Upper lobe of left lung (tissue), 6 donors: Measurements from ENCODE around the gene POMGNT1. TPM values are rescaled to one million over a fixed set of nuclear protein-coding genes. Genes with fewer than 3 reads are reported as not detected.

Experiments used
- ATAC-seq, 2 donors: fragments of 200-7000 bp; cut with Tn5 transposase; one replicate each; pipeline ENCODE4 v1.9.1; 2022; ENCODE audit warnings: mild to moderate bottlenecking in 2 of 2, moderate library complexity in 2 of 2; ENCODE audit not compliant: low FRiP score in 2 of 2
- DNase-seq, 2 donors: peaks; one replicate each; pipeline ENCODE4 v3.0.0-alpha.2; 2019 to 2020
- H3K27ac ChIP-seq, 4 donors: fragments of 200-600 bp; sonication (generic); one replicate each; pipeline ENCODE4 v1.5.1; 2016 to 2019
- H3K27me3 ChIP-seq, 4 donors: fragments of 200-600 bp; sonication (generic); one replicate each; pipeline ENCODE4 v1.5.1; 2017 to 2019
- H3K36me3 ChIP-seq, 4 donors: fragments of 200-600 bp; sonication (generic); one replicate each; pipeline ENCODE4 v1.5.1; 2016 to 2019
- H3K4me1 ChIP-seq, 4 donors: fragments of 200-600 bp; sonication (generic); one replicate each; pipeline ENCODE4 v1.5.1; 2018 to 2019
- H3K4me3 ChIP-seq, 4 donors: fragments of 200-600 bp; sonication (generic); one replicate each; pipeline ENCODE4 v1.5.1; 2017 to 2019; ENCODE audit warnings: mild to moderate bottlenecking in 2 of 4, moderate library complexity in 1 of 4
- H3K9me3 ChIP-seq, 4 donors: fragments of 200-600 bp; sonication (generic); one replicate each; pipeline ENCODE4 v1.5.1; 2018 to 2019
- CTCF ChIP-seq, 6 experiments: fragments of 450-650 bp in 4 of 6; fragments of 200-600 bp in 2 of 6; sonication (generic) in 2 of 6; IDR thresholded peaks; one replicate each; pipeline ENCODE4 v1.5.1; 2016 to 2019; ENCODE audit warnings: antibody characterized with exemption in 6 of 6
- EP300 ChIP-seq, 4 donors: sonication (generic); formaldehyde crosslinking; IDR thresholded peaks; one replicate each; pipeline ENCODE4 v1.5.1; 2017; ENCODE audit warnings: antibody characterized with exemption in 4 of 4, control low read depth in 2 of 4
- POLR2A ChIP-seq, 4 donors: fragments of 450-650 bp; IDR thresholded peaks; one replicate each; pipeline ENCODE4 v1.5.1; 2016 to 2017; ENCODE audit warnings: antibody characterized with exemption in 4 of 4, mild to moderate bottlenecking in 2 of 4
- POLR2AphosphoS5 ChIP-seq, 2 donors: sonication (generic); formaldehyde crosslinking; IDR thresholded peaks; one replicate each; pipeline ENCODE4 v1.5.1; 2017; ENCODE audit warnings: antibody characterized with exemption in 2 of 2
- WGBS, 2 donors: methylation state at CpG; one replicate each; pipeline ENCODE4 v1.1.5; 2017 to 2018; 5-methylcytosine and 5-hydroxymethylcytosine counted together
- small RNA-seq, 4 donors: library from RNA; depleted of rRNA; stranded (forward); fragments of <200 nt; gene quantifications; one replicate each; pipeline ENCODE3, GENCODE V24; 2016
- total RNA-seq, 6 donors: library from RNA; depleted of rRNA in 4 of 6; stranded (reverse); fragments of >200 nt in 4 of 6; gene quantifications; one replicate each; pipeline versions ENCODE4 v1.1.0 to v1.2.1, GENCODE V29; 2016 to 2021
- donor health status: DM: no; HTN: no; CAD: no; lungs with moderate emphysema.
- donor health status: DM: no; HTN: yes; CAD: no; lungs with severe emphysema.

The POMGNT1 gene
- total RNA-seq, 6 donors from 2014 or later = 37.7 to 66.7 (median 47.5) TPM

DNA sequence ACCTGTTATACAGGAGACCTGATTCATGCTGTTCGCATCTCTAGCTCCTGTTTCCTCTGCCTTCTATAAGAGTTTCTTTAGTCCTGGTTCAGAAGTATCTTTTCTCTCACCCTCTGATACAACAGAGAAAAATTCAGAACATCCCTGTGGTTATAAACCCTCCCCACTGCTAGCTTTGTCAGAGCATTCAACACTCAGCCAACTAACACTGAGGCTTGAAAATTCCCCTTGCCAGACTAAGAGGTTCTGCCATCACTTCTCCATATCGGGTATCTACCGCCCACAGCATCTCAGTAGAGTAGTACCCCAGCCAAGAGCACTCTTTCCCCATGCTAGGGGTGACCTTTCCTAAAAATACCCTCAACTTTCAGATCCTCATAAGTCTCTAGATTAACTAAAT, 46.2 kb downstream of the POMGNT1 start:
- Histone ChIP-seq H3K36me3 (no peaks in the 10 kb centered on the region), H3K4me3 (no peak overlapping the region), H3K27me3 (no peaks in the 10 kb centered on the region), H3K4me1 (no peaks in the 10 kb centered on the region), H3K27ac (no peak overlapping the region), H3K9me3 (no peaks in the 10 kb centered on the region)
- 88 to 92% methylated on average over 3 of the region's 3 CpGs for WGBS, 2 donors
- DNase-seq (no peak), ATAC-seq (no peak)
- TF ChIP-seq EP300 (IDR thresholded peaks at IDR 0.05) = no peak
- no peak for TF ChIP-seq CTCF (IDR thresholded peaks at IDR 0.05)
- TF ChIP-seq POLR2A (IDR thresholded peaks at IDR 0.05) = no peak
- no peak for TF ChIP-seq POLR2AphosphoS5 (IDR thresholded peaks at IDR 0.05)

DNA sequence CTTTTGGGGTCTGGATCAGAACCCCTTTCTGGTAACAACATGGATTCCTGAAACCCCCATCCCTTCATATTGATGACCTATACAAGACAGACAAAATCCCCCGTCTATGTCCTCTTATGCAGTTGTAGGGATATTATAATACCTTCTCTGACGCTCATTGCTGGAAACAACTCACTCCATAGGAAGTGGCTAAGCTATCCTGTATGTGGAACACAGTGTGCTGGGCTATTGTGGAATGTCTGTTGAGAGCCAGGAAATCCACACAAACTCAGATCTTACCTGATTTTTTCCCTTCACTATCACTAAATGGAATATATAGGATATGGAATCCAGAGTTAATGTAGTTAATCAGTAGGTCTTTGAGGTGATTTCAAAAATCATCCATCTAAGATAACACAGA, 48.1 kb downstream of the POMGNT1 start:
- H3K4me1 ChIP-seq = no peaks in the 10 kb centered on the region
- peak overlapping the region in 2 of 4 donors; percentile 52 to 59 for H3K27ac ChIP-seq
- 72 to 75% methylated on average over 2 of the region's 2 CpGs for WGBS, 2 donors
- H3K9me3 ChIP-seq = no peaks in the 10 kb centered on the region
- no peak overlapping the region for H3K4me3 ChIP-seq
- ATAC-seq (no peak), DNase-seq (no peak)
- H3K27me3 ChIP-seq = no peaks in the 10 kb centered on the region
- TF ChIP-seq CTCF (IDR thresholded peaks at IDR 0.05) (no peak), POLR2AphosphoS5 (IDR thresholded peaks at IDR 0.05) (peak; percentile 57 to 81), POLR2A (IDR thresholded peaks at IDR 0.05) (no peak), EP300 (IDR thresholded peaks at IDR 0.05) (peak; percentile 86 to 98 (median 94))
- no peaks in the 10 kb centered on the region for H3K36me3 ChIP-seq

DNA sequence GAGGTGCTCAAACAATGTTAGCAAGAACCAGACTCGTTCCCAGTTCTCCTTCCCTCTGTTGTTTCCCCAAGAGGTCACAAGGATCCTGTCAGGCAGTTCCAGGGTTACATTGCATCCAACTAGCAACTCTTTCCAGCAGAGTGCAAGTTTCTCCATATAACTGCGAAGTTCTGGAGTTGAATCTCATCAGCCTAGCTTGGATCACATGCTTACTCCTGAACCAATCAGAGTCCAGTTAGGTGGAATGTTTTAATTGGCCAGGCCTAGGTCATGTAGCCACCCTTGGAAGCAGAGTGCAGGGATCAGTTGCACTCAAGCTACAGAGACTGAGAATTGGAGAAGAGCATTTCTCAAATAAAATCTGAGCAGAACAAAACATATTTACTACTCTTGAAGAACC, 49.9 kb downstream of the POMGNT1 start:
- TF ChIP-seq EP300 (IDR thresholded peaks at IDR 0.05) (no peak), POLR2A (IDR thresholded peaks at IDR 0.05) (no peak), CTCF (IDR thresholded peaks at IDR 0.05) (no peak), POLR2AphosphoS5 (IDR thresholded peaks at IDR 0.05) (no peak)
- Histone ChIP-seq H3K36me3 (no peaks in the 10 kb centered on the region), H3K4me3 (no peak overlapping the region), H3K27me3 (no peaks in the 10 kb centered on the region), H3K9me3 (no peaks in the 10 kb centered on the region), H3K27ac (no peak overlapping the region), H3K4me1 (no peaks in the 10 kb centered on the region)
- no peak for ATAC-seq
- WGBS, 2 donors = 69% methylated on average over 2 of the region's 2 CpGs
- no peak for DNase-seq

Small RNA genes lying within 50 kb of the gene (small RNA-seq; reads per million reads assigned to genes)
- 0 reads per million in 4 donors for gene AL672043.1

Other genes starting within 250 kb of the POMGNT1 start
- 10 to 100 TPM; 11.2 to 43.7 (median 33.0) TPM for gene PIK3R3, start 65.8 kb downstream of the POMGNT1 start, total RNA-seq
- gene TSPAN1, start 23.3 kb downstream of the POMGNT1 start, total RNA-seq = 100 to 1,000 TPM in 1 of 6 donors, 10 to 100 TPM in 5; 12.2 to 109 (median 31.2) TPM
- not detected for gene P3R3URF, start 21.9 kb downstream of the POMGNT1 start, total RNA-seq
- 1 to 10 TPM in 5 of 6 donors, under 1 TPM in 1; 0.61 to 5.2 (median 2.8) TPM for gene LURAP1, start 4.9 kb upstream of the POMGNT1 start, total RNA-seq
- 1 to 10 TPM in 3 of 6 donors, under 1 TPM in 1, not detected in 2; 0.78 to 2.4 (median 1.6) TPM for gene RAD54L, start 49.3 kb upstream of the POMGNT1 start, total RNA-seq
- 10 to 100 TPM; 49.7 to 97.4 (median 52.8) TPM for gene LRRC41, start 105.2 kb upstream of the POMGNT1 start, total RNA-seq
- 100 to 1,000 TPM in 5 of 6 donors, 10 to 100 TPM in 1; 59.7 to 193 (median 126) TPM for gene UQCRH, start 105.3 kb upstream of the POMGNT1 start, total RNA-seq
- gene NSUN4, start 142.4 kb upstream of the POMGNT1 start, total RNA-seq = 10 to 100 TPM; 25.1 to 28.4 (median 26.7) TPM
- 10 to 100 TPM; 34.1 to 67.1 (median 46.8) TPM for gene FAAH, start 195.9 kb upstream of the POMGNT1 start, total RNA-seq